Astrocyte (in vitro differentiated cells and primary cell): ENCODE results near the gene COL8A2. TPM values are rescaled to one million over a fixed set of nuclear protein-coding genes. Genes with fewer than 3 reads are reported as not detected.

Source experiments
- DNase-seq: peaks from one replicate; pipeline ENCODE4 v3.0.0-alpha.2; 2010; ENCODE audit warnings: low read depth
- FAIRE-seq: peaks from 2 replicates; lab custom pipeline; 2011; peaks lifted over from hg19 to GRCh38; lab: Jason Lieb, UNC
- H2AFZ ChIP-seq: 2 replicates; pipeline ENCODE4 v1.6.0; 2012; ENCODE audit warnings: low read depth, low read length, inconsistent platforms
- H3K27ac ChIP-seq: 2 replicates; pipeline ENCODE4 v1.5.1; 2011; ENCODE audit warnings: low read depth, low read length, inconsistent platforms
- H3K27me3 ChIP-seq: 2 replicates; pipeline ENCODE4 v1.6.0; 2011; ENCODE audit warnings: low read length, inconsistent platforms; ENCODE audit not compliant: insufficient read depth
- H3K36me3 ChIP-seq: 2 replicates; pipeline ENCODE4 v1.5.1; 2011; ENCODE audit warnings: low read length, inconsistent platforms; ENCODE audit not compliant: insufficient read depth
- H3K4me1 ChIP-seq: 2 replicates; pipeline ENCODE4 v1.5.1; 2011; ENCODE audit warnings: low read length, inconsistent platforms; ENCODE audit not compliant: insufficient read depth
- H3K4me2 ChIP-seq: 2 replicates; pipeline ENCODE4 v1.6.0; 2012; ENCODE audit warnings: low read length, inconsistent platforms
- H3K4me3 ChIP-seq: 2 replicates; pipeline ENCODE4 v1.5.1; 2011; ENCODE audit warnings: low read depth, mild to moderate bottlenecking, low read length, inconsistent platforms; ENCODE audit not compliant: insufficient read depth
- H3K79me2 ChIP-seq: 2 replicates; pipeline ENCODE4 v1.6.0; 2012; ENCODE audit warnings: mild to moderate bottlenecking, low read length, inconsistent platforms; ENCODE audit not compliant: insufficient read depth
- H3K9ac ChIP-seq: 2 replicates; pipeline ENCODE4 v1.6.0; 2012; ENCODE audit warnings: mild to moderate bottlenecking, low read length, inconsistent platforms
- H3K9me3 ChIP-seq: 2 replicates; pipeline ENCODE4 v1.5.1; 2012; ENCODE audit warnings: low read depth, mild to moderate bottlenecking, low read length, inconsistent platforms; ENCODE audit not compliant: insufficient read depth
- H4K20me1 ChIP-seq: 2 replicates; pipeline ENCODE4 v1.6.0; 2012; ENCODE audit warnings: low read length, inconsistent platforms; ENCODE audit not compliant: insufficient read depth
- H3K27ac Mint-ChIP-seq: one replicate; pipeline ENCODE4 v1.8.0; 2021; ENCODE audit warnings: mild to moderate bottlenecking, mixed read lengths; ENCODE audit not compliant: unreplicated experiment
- H3K27me3 Mint-ChIP-seq: one replicate; pipeline ENCODE4 v1.8.0; 2021; ENCODE audit warnings: low read depth, mixed read lengths; ENCODE audit not compliant: unreplicated experiment
- H3K36me3 Mint-ChIP-seq: one replicate; pipeline ENCODE4 v1.8.0; 2021; ENCODE audit warnings: low read depth, mixed read lengths; ENCODE audit not compliant: unreplicated experiment
- H3K4me1 Mint-ChIP-seq: one replicate; pipeline ENCODE4 v1.8.0; 2021; ENCODE audit warnings: low read depth, mixed read lengths; ENCODE audit not compliant: unreplicated experiment
- H3K4me3 Mint-ChIP-seq: one replicate; pipeline ENCODE4 v1.8.0; 2021; ENCODE audit warnings: mild to moderate bottlenecking, moderate library complexity, mixed read lengths; ENCODE audit not compliant: unreplicated experiment
- H3K9me3 Mint-ChIP-seq: one replicate; pipeline ENCODE4 v1.8.0; 2021; ENCODE audit warnings: mild to moderate bottlenecking, mixed read lengths; ENCODE audit not compliant: unreplicated experiment
- CTCF ChIP-seq: IDR thresholded peaks from 2 replicates; pipeline ENCODE4 v1.5.1; 2011; ENCODE audit warnings: low read depth, mild to moderate bottlenecking, inconsistent platforms, low read length, moderate library complexity; ENCODE audit not compliant: insufficient read depth
- EZH2 ChIP-seq: IDR thresholded peaks from 2 replicates; pipeline ENCODE4 v1.6.1; 2012; ENCODE audit warnings: mild to moderate bottlenecking, low read length, inconsistent platforms; ENCODE audit not compliant: insufficient read depth
- total RNA-seq: library from RNA; stranded (reverse); gene quantifications from 2 replicates; pipeline ENCODE4 v1.2.1, GENCODE V29; 2021

The COL8A2 gene
- total RNA-seq, 1 donor from 2014 or later: 3.4 TPM

- Histone ChIP-seq H3K36me3 (no peaks in the 10 kb centered on the region), H3K27ac (no peak overlapping the region), H3K4me1 (peaks cover 30% of the 10 kb centered on the region), H4K20me1 (no peaks in the 10 kb centered on the region), H3K27me3 (peaks cover 3% of the 10 kb centered on the region), H2AFZ (no peak overlapping the region), H3K9me3 (no peaks in the 10 kb centered on the region), H3K9ac (no peak overlapping the region), H3K4me2 (no peak overlapping the region), H3K79me2 (no peaks in the 10 kb centered on the region), H3K4me3 (no peak overlapping the region)
- Mint-ChIP-seq H3K27ac (no peak overlapping the region), H3K4me1 (peaks cover 33% of the 10 kb centered on the region), H3K9me3 (no peaks in the 10 kb centered on the region), H3K27me3 (peaks cover 19% of the 10 kb centered on the region), H3K36me3 (no peaks in the 10 kb centered on the region), H3K4me3 (no peak overlapping the region)
- no peak for TF ChIP-seq EZH2
- TF ChIP-seq CTCF: no peak
- no peak for FAIRE-seq
- DNase-seq: no peak
Measured at GRCh38 chr1:36118447-36119204, 6.4 kb downstream of the COL8A2 start.

GRCh38 chr1:36116901-36117300, 8.1 kb downstream of the COL8A2 start:
- H3K27ac Mint-ChIP-seq: peak overlapping the region; percentile 55

More at GRCh38 chr1:36116901-36117300, 8.1 kb downstream of the COL8A2 start:
- Mint-ChIP-seq H3K9me3 (no peaks in the 10 kb centered on the region), H3K27me3 (peaks cover 12% of the 10 kb centered on the region), H3K4me3 (no peak overlapping the region), H3K4me1 (peaks cover 25% of the 10 kb centered on the region), H3K36me3 (peaks cover 3% of the 10 kb centered on the region)
- H3K27ac ChIP-seq: no peak overlapping the region
- H3K9ac ChIP-seq: no peak overlapping the region
- no peak overlapping the region for H2AFZ ChIP-seq
- FAIRE-seq: no peak
- no peaks in the 10 kb centered on the region for H3K36me3 ChIP-seq
- H3K27me3 ChIP-seq: no peaks in the 10 kb centered on the region
- no peak overlapping the region for H3K4me3 ChIP-seq
- H3K4me1 ChIP-seq: peaks cover 30% of the 10 kb centered on the region
- no peaks in the 10 kb centered on the region for H3K79me2 ChIP-seq
- no peaks in the 10 kb centered on the region for H3K9me3 ChIP-seq
- H4K20me1 ChIP-seq: no peaks in the 10 kb centered on the region
- TF ChIP-seq EZH2 (no peak), CTCF (no peak)
- DNase-seq: no peak
- no peak overlapping the region for H3K4me2 ChIP-seq
